Measurements from ENCODE around the gene RBM22.

RBM22 gene

GRCh38 chr5:150672237-150672883 lies 28.5 kb downstream of the RBM22 start:
- DNase-seq (ENCODE audit: low read depth), result no peak

- DNase-seq (ENCODE audit: low read depth), result no peak
Observed at GRCh38 chr5:150671509-150672236, 29.2 kb downstream of the RBM22 start.

- DNase-seq (ENCODE audit: low read depth), result no peak
Observed at GRCh38 chr5:150670948-150671310, 29.9 kb downstream of the RBM22 start.

DNA sequence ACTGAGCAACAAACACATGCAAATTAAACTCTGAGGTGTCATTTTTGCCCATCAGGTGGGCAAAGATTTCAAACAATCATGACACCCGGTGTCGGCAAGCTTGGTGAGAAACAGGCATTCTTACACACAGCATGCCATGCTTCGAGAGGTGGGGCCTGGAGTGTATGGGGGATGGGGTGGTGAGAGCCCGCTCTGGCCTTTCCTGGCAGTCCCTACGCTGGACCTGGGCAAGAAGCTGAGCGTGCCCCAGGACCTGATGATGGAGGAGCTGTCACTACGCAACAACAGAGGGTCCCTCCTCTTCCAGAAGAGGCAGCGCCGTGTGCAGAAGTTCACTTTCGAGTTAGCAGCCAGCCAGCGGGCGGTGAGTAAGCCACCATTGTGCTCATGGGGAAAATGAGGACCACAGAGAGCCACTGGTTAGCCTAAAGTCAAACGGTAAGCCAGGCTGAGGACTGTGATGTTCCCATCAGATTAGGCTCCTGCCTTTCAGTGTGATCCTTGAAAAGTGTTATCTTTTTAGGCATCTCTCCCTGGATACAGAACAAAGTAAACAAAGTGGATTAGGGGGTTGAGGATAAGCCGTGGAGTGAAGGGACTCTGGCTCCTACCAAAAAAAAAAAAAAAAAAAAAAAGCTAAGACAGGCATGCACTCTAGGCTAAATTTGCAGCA lies 30.5 kb downstream of the RBM22 start:
- no peak for DNase-seq (ENCODE audit: low read depth)

DNA sequence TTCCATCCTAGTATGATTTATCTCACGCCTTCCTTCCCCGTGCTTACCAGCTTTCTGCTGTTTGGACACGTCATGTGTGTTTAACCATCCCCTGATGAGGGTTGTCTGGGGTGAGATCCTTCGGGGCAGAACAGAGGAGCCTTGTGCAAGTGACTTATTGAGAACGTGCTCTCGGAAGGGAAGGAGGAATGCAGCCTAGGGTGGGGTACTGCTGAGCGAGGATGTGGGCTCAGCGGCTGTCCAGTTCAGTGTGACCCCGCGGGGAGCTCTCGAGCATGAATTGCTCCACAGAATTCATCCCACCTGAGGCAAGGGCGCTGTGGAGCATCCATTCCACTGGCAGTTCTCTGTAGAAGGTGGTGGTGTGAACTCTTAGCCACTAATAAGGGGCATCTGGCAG lies 35.8 kb downstream of the RBM22 start:
- no peak for DNase-seq (ENCODE audit: low read depth)

DNA sequence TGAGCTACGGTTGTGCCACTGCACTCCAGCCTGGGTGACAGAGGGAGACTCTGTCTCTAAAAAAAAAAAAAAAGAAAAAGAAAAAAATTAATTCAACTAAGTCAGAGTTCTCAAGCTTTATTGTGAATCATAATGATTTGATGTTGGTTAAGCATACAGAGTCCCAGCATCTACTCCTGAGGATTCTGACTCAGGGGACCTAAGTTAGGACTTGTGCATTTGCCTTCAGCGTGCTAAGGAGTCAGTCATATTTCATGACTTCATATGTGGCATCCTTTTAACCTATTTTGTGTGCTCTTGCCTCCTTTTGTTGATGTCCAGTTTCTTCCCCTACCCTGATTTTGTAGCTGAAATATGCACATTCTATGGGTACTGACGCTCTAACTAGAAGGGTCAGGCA lies 36.9 kb downstream of the RBM22 start:
- DNase-seq (ENCODE audit: low read depth), result no peak

GRCh38 chr5:150662731-150663516 lies 37.9 kb downstream of the RBM22 start:
- DNase-seq (ENCODE audit: low read depth), result no peak

DNA sequence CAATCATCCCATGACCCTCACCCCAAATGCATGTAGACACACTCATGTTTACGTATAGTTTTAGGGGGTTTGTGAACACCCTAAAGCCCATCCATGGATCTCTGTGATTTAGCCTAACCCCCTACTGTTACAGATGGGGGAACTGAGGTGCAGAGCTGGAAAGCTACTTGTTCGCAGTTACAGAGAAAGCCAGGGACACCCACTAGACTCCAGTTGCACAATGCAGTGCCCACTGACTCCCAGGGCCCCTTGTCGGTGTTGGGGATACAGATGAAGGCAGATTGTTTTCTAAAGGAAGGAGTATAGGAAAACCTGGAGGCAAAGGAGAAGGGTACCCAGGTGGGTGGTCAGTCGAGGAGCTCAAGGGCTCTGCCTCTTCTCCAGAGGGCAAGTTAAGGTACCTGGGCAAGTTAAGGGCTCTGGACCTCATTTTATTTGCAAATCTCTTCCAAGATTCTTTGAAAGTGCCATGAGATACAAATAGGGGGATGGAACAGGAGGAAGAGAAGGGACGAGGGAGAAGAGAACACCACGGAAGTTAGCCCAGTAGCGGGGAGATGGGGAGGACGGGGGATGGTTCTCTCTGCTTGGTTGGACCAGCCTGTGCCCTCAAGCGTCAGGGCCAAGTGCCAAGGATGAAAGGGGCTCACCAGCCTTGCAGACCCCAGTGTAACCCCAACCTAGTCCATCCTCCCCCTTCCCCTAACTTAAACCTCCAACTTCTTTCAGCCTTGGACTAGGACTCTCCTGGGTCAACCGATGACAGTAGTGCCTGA lies 38.9 kb downstream of the RBM22 start:
- DNase-seq (ENCODE audit: low read depth), result no peak

DNA sequence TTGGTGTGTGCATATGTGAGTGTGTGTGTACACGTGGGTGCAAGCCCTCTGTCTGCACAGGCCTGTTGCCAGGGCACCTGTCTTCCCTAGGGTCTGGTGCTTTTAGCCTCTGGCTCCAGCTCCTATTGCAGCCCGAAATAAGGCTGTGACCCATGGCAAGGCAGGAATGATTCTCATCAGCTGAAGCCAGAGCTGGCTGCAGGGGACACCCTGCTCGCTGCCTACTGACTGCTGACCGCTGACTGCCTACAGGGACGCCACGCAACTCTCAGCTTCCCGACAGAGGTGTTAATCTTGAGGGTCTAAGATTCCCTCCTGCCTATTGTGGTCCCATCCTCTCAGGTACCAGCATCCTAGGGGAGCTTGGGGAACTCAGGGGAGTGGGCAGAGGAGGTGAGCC lies 39.8 kb downstream of the RBM22 start, which contains the start of gene MYOZ3:
Gene MYOZ3 (plus strand): TSS at position 166 of the 400 bp plus-strand sequence. CDS start 1,691 bp downstream, outside the sequence.
- no peak for DNase-seq (ENCODE audit: low read depth)

DNA sequence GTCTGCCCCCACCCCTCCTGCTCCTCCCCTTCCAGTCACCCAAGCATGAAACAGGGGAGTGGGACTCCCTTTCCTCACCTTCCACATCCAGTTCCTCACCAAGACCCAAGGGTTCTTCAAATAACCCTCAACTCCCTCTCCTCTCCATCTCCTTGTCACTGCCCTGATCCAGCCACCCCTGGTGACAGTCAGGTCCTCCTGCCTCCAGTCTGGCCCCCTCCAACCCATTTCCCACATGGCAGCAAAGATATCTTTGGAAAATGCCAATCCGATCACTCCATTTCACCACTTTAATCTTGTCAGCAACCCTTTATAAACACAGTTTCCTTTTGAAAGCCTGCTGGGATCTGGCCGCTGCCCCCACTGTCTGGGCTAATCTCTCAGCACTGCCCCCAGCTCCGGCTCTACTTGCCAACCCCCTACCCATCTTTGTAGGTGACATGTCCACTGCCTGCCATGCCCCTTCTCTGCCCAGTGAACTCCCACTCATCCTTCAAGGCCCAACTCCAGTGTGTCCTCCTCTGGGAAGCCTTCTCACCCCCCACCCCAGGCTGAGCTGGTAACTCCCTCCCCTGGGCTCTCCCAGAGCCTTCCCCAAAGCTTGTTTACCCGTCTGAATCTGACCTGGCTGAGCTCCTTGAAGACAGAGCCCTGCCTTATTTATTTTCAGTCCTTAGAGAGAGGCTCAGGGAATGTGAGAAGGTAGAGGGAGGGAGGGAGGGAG lies 40.6 kb downstream of the RBM22 start:
- no peak for DNase-seq (ENCODE audit: low read depth)

GRCh38 chr5:150659360-150660107 lies 41.3 kb downstream of the RBM22 start:
- DNase-seq (ENCODE audit: low read depth), result no peak

DNA sequence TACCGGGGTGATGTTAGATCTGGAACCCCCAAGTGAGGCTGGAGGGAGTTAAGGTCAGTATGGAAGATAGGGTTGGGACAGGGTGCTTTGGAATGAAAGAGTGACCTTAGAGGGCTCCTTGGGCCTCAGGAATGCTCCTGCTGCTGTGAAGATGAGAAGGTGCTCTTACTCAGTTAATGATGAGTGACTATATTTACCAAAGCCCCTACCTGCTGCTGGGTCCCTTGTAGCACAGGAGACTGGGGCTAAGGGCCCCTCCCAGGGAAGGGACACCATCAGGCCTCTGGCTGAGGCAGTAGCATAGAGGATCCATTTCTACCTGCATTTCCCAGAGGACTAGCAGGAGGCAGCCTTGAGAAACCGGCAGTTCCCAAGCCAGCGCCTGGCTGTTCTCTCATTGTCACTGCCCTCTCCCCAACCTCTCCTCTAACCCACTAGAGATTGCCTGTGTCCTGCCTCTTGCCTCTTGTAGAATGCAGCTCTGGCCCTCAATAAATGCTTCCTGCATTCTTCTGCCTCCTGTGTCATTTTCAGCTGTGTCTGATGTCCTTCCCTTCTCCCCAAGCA lies 42.1 kb downstream of the RBM22 start:
- no peak for DNase-seq (ENCODE audit: low read depth)

DNA sequence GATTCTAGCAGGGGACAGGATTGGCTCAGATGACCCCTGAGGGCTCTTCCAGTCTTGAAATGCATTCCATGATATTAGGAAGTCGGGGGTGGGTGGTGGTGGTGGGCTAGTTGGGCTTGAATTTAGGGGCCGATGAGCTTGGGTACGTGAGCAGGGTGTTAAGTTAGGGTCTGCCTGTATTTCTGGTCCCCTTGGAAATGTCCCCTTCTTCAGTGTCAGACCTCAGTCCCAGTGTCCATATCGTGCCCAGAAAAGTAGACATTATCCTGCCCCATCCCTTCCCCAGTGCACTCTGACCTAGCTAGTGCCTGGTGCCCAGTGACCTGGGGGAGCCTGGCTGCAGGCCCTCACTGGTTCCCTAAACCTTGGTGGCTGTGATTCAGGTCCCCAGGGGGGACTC lies 42.7 kb downstream of the RBM22 start:
- DNase-seq (ENCODE audit: low read depth), result no peak

GRCh38 chr5:150656191-150657132 lies 44.4 kb downstream of the RBM22 start:
- DNase-seq (ENCODE audit: low read depth), result peak; percentile 59

DNA sequence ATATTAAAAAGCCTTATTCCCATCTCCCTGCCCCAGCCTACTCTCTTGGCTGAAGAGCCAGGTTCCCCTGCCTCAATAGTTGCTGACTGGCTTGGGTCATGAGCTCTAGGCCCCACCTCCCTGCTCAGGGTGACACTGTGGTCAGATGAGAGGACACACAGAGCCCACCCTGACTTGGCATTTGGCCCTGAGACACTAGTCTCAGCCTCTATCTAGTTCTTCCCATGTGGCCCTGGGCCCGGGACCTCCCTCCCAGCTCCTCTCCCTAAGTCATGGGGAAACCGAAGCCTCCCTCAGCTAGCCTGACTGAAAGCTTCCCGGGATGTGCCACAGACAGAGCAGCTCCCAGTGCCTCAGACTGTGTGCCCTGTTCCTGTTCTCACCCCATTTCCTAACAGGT lies 45.6 kb downstream of the RBM22 start:
- no peak for DNase-seq (ENCODE audit: low read depth)

GRCh38 chr5:150653762-150654556 lies 46.9 kb downstream of the RBM22 start:
- no peak for DNase-seq (ENCODE audit: low read depth)

DNA sequence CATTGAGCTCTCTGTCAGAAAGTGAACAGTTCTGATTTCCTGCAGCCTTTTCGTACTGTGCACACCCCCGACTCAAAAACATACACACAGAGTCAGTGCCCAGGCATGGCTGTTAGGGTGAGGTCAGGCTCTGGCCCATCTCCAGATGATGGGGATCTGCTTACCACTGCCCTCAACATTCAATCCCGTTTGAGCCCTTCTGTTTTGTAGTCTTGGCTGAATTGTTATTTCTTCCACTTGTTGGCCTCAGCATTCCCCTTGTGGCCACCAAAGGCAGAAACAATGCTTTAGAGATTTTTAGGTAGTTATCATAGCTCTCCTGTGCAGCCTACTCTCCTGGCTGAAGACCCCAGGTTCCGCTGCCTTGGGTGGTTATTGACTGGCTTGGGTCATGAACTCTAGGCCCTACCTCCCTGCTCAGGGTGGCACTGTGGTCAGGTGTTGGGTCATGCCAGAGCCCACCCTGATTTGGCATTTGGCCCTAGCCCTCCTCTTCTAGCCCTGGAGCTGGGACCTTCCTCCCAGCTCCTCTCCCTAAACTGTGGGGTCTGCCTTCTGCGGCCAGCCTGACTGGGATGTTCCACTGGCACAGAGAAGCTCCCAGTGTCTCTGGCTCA lies 47.6 kb downstream of the RBM22 start:
- DNase-seq (ENCODE audit: low read depth), result no peak

Data from activated T-cell treated with anti-CD3 and anti-CD28 coated beads for 24 hours (primary cell).